ENCODE results near the gene RNFT2. TPM values are rescaled to one million over a fixed set of nuclear protein-coding genes. Genes with fewer than 3 reads are reported as not detected.

RNFT2 gene
- total RNA-seq, 4 donors from 2014 or later: 0.55 TPM; not detected in 3

DNA sequence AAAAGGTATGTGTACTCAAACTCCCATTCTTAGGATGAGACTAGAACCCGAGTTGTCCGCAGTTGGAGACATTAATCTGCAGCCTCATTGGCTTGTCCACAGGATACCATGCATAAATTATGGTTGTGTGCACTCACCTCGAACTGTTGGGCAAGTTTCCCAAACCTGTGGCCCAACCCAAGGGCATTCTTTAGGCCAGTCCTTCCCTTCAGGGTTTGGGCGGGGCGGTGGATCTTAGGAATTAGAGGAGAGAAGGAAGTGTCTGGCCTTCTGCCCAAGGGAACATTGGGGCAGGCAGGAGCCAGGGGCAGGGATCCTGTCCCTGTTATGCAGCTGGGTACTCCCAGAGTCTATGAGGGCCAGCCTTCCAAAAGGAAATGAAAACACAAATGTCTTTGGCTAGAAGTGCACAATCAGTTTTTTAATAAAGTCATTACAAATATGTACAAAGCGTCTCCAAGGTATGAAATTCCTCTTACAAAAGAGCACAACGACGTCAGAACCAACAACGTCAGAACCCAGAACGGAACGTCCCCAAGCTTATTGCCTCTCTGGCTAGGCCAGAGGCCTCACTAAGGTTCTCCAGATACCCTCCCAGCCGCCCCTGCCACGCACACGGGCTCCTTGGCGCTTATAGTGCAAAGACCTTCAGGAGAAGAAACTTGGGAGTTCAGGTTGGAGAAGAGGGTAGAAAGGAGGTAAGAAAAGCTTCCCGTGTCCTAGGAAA lies 117.8 kb downstream of the RNFT2 start:
- no peak overlapping the region for H3K4me3 ChIP-seq
- ATAC-seq (no peak), DNase-seq (no peak)
- peaks cover 3 to 29% (median 19%) of the 10 kb centered on the region in 3 donors for H3K27me3 ChIP-seq
- TF ChIP-seq, protein P1, sequence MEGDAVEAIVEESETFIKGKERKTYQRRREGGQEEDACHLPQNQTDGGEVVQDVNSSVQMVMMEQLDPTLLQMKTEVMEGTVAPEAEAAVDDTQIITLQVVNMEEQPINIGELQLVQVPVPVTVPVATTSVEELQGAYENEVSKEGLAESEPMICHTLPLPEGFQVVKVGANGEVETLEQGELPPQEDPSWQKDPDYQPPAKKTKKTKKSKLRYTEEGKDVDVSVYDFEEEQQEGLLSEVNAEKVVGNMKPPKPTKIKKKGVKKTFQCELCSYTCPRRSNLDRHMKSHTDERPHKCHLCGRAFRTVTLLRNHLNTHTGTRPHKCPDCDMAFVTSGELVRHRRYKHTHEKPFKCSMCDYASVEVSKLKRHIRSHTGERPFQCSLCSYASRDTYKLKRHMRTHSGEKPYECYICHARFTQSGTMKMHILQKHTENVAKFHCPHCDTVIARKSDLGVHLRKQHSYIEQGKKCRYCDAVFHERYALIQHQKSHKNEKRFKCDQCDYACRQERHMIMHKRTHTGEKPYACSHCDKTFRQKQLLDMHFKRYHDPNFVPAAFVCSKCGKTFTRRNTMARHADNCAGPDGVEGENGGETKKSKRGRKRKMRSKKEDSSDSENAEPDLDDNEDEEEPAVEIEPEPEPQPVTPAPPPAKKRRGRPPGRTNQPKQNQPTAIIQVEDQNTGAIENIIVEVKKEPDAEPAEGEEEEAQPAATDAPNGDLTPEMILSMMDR (IDR thresholded peaks at IDR 0.05 in 4 of 5, conservative IDR thresholded peaks at IDR 0.05 in 1 of 5): no peak
- no peak for TF ChIP-seq POLR2A (IDR thresholded peaks at IDR 0.05)
- intact Hi-C loops (cut with DNase I; ENCODE audit: low total_unique reads) (no loop called here), in situ Hi-C loops (cut with MboI; ENCODE audit: low sequenced_read_pairs in 4 of 4) (no loop called here)
- no peak overlapping the region for H3K27ac ChIP-seq
- no peaks in the 10 kb centered on the region for H3K9me3 ChIP-seq
- no peaks in the 10 kb centered on the region for H3K36me3 ChIP-seq
- no peaks in the 10 kb centered on the region for H3K4me1 ChIP-seq

DNA sequence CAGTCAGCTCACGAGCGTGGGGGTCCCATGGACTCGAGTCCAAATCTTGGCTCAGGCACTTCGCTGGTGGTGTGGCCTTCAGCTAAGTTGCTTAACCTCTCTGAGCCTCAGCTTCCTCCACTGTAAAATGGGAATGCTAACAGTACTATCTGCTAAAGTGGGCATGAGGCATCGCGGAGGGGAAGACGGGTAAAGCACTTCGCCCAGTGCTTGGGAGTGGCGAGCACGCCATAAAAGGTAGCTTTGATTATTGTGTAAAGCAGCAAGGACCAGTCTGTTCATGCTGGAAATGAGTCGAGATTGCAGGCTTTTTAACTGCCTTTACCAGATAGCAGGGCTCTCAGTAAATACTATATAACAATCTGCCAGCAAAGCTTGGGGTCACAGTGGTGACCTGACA lies 118.6 kb downstream of the RNFT2 start:
- TF ChIP-seq, protein P1 (IDR thresholded peaks at IDR 0.05 in 4 of 5, conservative IDR thresholded peaks at IDR 0.05 in 1 of 5): no peak
- no peak for TF ChIP-seq POLR2A (IDR thresholded peaks at IDR 0.05)
- no peaks in the 10 kb centered on the region for H3K9me3 ChIP-seq
- in situ Hi-C loops (cut with MboI; ENCODE audit: low sequenced_read_pairs in 4 of 4): no loop called here
- intact Hi-C loops (cut with DNase I; ENCODE audit: low total_unique reads): no loop called here
- no peak for DNase-seq
- H3K4me1 ChIP-seq: no peaks in the 10 kb centered on the region
- H3K36me3 ChIP-seq: no peaks in the 10 kb centered on the region
- H3K27me3 ChIP-seq: peaks cover 3 to 32% (median 19%) of the 10 kb centered on the region in 3 donors
- ATAC-seq: no peak
- H3K4me3 ChIP-seq: no peak overlapping the region
- no peak overlapping the region for H3K27ac ChIP-seq

DNA sequence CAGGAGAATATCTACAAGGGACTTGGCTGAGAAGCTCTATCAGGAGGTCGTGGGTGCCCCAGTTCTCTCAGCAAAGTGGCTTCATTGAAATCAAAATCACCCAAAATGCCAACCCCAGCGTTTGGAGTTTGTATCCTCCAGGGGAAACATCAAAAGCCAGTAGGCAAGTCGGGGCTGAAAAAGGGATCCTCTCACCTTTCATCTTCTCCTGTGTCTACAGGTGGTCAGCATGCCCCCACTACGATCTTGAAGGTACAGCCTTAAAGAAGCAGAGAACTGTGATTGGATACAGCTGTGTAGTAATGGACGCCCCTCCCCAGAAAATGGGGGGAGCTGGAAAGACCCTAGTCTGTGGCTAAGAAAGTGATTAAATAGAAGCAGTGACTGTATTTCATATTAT lies 121.0 kb downstream of the RNFT2 start:
- in situ Hi-C loops (cut with MboI; ENCODE audit: low sequenced_read_pairs in 4 of 4) (no loop called here), intact Hi-C loops (cut with DNase I; ENCODE audit: low total_unique reads) (no loop called here)
- Histone ChIP-seq H3K4me3 (no peak overlapping the region), H3K9me3 (no peaks in the 10 kb centered on the region), H3K27ac (no peak overlapping the region), H3K27me3 (peaks cover 3 to 31% (median 22%) of the 10 kb centered on the region in 3 donors), H3K4me1 (no peaks in the 10 kb centered on the region), H3K36me3 (no peaks in the 10 kb centered on the region)
- DNase-seq: no peak
- ATAC-seq: no peak
- TF ChIP-seq POLR2A (IDR thresholded peaks at IDR 0.05): no peak
- TF ChIP-seq, protein P1 (IDR thresholded peaks at IDR 0.05 in 4 of 5, conservative IDR thresholded peaks at IDR 0.05 in 1 of 5): no peak

DNA sequence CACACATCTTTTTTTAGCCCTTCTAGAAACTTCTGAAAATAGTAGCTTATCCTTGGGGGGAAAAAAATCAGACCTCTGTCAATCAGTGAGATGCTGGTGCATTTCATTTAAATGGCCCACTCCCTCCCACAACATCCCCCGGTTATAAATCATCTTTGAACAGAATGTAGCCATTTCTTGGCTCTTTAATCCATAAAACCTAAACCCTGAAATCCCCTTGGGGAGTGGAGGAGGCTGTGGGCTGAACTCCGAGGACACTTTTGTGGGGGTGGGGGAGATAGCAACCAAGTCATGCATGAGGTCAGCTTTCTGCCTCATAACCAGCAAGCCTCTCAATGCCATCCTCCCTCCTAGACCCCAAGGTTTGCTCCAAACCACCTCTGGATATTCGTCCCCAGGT lies 122.1 kb downstream of the RNFT2 start:
- in situ Hi-C loops (cut with MboI; ENCODE audit: low sequenced_read_pairs in 4 of 4) (no loop called here), intact Hi-C loops (cut with DNase I; ENCODE audit: low total_unique reads) (no loop called here)
- Histone ChIP-seq H3K4me3 (peak overlapping the region in 1 of 4 donors; percentile 11), H3K27ac (no peak overlapping the region), H3K36me3 (no peaks in the 10 kb centered on the region), H3K4me1 (no peaks in the 10 kb centered on the region), H3K27me3 (peaks cover 6 to 28% (median 22%) of the 10 kb centered on the region in 3 donors), H3K9me3 (no peaks in the 10 kb centered on the region)
- no peak for ATAC-seq
- no peak for TF ChIP-seq POLR2A (IDR thresholded peaks at IDR 0.05)
- no peak for DNase-seq

DNA sequence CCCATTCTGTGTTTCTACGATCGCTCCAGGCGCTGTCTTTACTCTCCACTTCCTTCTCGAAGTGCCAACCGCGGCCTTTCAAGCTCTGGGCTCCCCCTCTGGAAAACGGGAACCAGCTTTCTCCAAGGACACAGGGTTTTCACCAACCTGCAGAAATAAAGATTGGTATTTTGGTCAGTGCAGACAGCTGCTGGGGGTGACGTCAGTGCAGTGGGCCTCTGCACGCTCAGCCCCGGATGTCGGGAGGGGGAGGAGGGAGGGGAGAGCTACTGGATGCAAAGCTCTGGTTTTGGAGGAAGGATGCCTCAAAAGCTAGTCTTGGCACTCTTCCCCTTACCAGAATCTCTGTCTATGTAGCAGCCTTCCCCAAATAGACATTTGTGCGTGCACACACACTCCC lies 123.2 kb downstream of the RNFT2 start:
- Histone ChIP-seq H3K4me3 (no peak overlapping the region), H3K36me3 (no peaks in the 10 kb centered on the region), H3K9me3 (no peaks in the 10 kb centered on the region), H3K27me3 (peaks cover 6 to 24% (median 21%) of the 10 kb centered on the region in 3 donors), H3K27ac (no peak overlapping the region), H3K4me1 (no peaks in the 10 kb centered on the region)
- intact Hi-C loops (cut with DNase I; ENCODE audit: low total_unique reads): no loop called here
- no peak for DNase-seq
- in situ Hi-C loops (cut with MboI; ENCODE audit: low sequenced_read_pairs in 4 of 4): no loop called here
- ATAC-seq: no peak
- TF ChIP-seq POLR2A (IDR thresholded peaks at IDR 0.05): no peak
- TF ChIP-seq, protein P1 (IDR thresholded peaks at IDR 0.05 in 4 of 5, conservative IDR thresholded peaks at IDR 0.05 in 1 of 5): no peak
